NCI-H2107 (cell line): Measurements from ENCODE around the gene LETM1.

Experiments
- DNase-seq: peaks from one replicate; lab custom pipeline; 2025; lab: John Stamatoyannopoulos, UW

The LETM1 gene

GRCh38 chr4:1763070-1763549, 92.8 kb downstream of the LETM1 start:
- no peak for DNase-seq

GRCh38 chr4:1762264-1763010, 93.5 kb downstream of the LETM1 start:
- no peak for DNase-seq
